NOMO-1 treated with DMSO at 0.1 percent for 48 hours (cell line): Measurements from ENCODE around the gene ZNF273.
"Not testable (repeated sequence)": the region's sequence is repeated elsewhere in the genome, so short reads cannot be mapped to it uniquely, and the experiment has no call there.

Experiments used
- DNase-seq: peaks from one replicate; lab custom pipeline; 2025; ENCODE audit not compliant: unreplicated experiment; lab: John Stamatoyannopoulos, UW

Gene ZNF273

DNA sequence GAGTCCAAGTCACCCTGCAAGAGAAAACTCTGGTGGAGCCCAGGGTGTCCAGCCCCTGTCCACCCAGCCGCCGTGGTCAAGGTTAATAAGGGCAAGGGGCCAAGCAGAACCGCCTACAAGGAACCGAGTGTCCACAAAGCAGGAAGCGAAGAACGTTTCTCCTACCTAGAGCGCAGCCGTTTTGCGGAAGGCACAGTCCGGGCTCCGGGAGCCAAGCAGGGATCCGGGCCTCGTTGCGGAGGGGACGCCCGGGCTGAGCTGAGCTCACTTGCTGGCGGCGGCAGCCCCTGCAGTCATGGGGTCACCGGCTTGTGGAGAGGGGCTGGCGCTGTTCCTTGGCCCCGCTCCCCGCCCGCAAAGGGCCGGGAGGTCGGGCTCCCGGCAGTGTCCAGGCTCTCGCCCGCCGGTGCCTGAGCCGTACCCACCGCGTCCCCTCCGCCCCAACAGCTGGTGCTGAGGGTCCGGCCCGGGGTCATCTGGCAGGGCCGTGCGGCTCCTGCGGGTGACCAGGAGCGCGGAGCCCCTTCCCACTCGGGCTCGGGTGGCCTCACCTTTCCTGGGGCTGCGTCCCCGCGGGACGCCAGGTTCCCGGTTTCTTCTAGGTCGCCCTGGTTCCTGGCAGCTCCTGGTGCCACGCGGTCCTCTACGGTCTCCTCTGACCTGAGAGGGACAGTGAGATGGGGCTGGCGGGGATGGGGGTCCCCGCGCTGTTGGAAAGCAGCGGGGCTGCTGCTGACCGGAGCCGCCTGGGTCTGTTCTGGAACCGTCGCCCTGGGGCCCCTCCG lies 14.0 kb upstream of the ZNF273 start:
- peak; percentile 2 for DNase-seq

DNA sequence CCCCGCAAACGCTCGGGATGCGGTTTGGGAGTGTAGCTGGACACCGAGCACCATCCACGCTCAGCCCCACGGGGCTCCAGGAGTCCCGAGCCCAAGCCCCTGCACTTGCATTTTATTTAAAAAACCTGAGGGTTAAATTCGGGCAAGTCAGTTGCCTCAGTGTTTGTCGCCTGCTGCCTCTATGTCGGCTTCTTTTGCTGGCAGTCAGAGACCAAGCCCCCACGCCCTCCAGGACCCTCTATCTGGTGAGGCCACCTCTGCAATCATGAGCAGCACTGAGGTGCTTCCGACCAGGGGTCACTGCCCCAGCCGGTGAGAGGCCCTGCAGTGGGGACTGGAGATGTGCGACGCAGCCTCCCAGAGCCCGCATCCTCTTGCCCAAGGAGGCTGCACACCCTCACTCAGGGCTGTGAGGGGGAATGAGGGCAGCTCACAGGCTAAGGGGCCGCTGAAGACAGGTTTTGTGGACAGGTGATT lies 13.3 kb upstream of the ZNF273 start:
- no peak for DNase-seq

DNA sequence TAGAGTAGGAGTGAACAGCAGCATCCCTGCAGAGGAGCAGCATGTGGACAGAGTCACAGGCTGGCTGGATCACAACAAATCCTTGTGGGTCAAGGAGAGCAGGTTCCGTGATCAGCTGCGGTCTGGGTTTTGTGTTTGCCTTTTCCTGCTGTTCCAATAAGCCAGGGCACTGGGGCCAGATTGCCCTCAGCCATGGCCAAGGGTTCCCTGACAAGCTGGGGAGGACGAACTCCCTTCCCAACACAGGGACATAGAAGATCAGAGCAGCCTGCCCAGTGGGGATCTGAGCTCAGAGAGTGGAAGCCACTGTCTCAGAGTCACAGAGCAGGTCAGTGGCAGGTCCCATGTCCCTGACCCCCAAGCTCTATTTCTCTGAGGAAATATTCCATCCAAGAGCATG lies 12.8 kb upstream of the ZNF273 start:
- not testable (repeated sequence) for DNase-seq

DNA sequence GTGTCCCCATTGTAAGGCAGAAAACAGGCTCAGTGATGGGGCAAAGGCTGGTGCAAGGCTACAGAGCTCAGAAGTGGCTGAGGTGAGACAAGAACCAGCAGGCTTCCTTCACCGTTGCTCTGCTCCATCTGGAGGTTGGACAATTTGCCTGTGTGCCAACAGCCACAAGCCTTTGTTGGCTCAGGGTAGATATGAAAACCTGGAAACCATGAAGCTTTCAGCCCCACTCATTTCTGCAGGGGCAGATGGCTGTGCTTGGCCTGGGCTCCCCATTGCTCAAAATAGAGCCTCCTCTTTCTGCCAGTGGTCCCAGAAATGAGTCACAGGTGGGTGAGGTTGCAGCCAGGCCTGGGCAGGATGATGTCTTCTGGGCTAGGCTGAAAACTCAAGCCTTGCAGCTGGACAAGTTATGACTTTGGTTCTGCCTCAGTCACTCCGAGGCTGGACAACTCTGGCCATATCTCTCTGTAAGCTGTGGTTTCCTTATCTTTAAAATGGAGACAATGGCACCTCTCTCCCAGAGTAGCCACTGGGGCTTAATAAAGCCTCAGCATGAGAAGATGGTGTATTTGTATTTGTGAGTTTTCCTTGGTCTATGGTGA lies 12.2 kb upstream of the ZNF273 start:
- DNase-seq: no peak

DNA sequence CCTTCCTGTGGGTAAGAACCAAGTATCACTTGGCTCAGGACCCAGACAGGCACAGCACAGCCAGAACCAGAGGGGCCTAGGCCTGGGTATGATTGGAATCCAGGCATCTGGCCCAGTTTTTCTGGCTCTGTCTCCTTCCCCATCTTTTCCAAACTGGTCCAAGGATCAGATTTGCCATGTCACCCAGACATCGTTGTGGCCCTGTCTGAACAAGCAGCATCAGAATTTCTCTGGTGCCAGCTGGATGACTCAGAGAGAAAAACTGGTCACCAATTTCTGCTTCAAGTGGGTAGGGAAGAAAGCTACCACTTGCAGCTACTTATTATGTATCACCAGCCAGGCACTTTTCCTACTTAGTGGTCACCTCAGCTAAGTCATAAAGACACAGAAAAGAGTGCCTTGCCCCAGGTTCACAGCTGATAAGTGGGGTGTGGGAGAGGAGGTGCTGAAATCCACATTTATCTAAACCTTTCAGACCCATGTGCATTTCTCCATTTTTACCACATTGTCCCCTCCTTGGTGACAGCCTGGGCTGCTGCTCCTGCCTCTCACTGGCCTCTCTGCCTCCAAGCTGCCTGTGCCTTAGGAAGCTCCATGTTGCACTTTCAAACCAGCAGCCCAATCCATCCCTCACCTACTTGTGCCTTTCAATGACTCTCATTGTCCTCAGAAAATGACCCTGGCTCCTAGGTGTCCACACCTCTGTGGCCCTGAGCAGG lies 11.6 kb upstream of the ZNF273 start:
- DNase-seq: not testable (repeated sequence)

DNA sequence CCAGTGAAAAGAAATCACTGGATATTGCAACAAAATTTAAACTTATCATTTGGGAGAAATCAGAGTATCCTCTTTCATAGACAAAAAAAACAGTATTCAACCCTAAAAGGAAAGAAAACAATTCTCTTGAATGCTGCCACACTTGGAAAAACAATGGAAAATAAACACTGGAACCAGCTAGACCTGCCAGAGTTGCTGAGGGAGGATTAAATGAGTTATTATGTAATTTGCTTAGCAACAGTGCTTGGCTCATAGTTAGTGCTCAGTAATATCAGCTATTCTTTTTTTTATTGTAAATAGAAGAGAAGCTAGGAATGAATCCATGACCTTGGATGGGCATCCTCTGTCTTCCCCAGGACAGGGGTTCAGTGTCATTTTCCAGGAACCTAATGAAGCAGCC lies 11.0 kb upstream of the ZNF273 start:
- no peak for DNase-seq

DNA sequence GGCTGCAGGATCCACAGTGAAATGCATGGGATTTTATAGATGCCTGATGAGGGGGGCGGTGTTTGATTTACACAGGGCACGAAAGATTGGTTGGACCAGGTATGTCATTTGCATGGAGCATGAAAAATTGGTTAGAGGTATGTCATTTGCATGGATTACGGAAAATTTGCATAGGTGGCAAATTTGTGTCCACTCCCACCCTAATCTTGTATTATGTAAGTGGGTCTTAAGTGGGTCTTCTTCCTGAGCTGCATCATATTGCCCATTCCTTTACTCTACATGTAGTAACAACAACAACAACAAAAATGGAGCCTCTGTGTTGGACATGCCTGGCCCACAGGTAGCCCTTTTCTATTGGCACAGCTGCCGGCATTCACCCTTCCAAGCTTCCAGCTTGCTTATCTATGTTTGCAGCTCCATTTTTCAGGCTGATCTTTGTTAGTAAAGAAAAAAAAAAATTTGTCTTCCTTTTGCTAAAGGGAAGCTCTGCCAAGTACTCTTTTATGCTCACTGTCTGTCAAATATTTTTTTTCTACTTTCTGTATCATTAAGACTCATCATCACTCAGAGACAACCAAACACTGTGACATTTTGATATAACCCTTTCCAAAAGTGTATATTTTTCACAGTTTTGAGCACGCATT lies 10.3 kb upstream of the ZNF273 start:
- DNase-seq: no peak

DNA sequence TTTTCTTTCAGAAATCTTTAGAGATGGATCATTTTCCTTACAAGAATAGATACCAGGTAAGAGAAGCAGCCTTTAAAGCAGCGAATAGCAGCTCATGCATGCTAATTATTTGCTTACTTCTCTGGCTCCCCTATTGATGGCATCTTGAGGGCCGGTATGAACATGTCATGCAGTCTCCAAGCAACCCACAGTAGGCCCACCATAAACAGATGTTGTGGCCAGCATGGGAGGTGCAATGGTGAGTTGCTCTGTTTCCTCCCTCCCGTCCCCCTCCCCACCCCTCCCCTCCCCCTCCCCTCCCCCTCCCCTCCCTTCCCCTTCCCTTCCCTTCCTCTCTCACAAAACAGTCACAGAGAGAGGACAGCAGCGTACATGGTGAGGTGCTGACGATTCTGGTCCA lies 9.7 kb upstream of the ZNF273 start:
- no peak for DNase-seq

DNA sequence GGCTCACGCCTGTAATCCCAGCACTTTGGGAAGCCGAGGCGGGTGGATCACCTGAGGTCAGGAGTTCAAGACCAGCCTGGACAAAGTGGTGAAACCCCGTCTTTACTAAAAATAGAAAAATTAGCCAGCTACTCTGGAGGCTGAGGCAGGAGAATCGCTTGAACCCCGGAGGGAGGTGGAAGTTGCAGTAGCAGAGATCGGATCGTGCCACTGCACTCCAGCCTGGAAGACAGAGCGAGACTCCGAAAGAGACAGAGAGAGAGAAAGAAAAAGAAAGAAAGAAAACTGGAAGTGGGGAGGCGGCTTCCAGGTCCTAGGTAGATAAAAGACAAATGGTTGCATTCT lies 640 bp upstream of the ZNF273 start:
- DNase-seq: not testable (repeated sequence)

DNA sequence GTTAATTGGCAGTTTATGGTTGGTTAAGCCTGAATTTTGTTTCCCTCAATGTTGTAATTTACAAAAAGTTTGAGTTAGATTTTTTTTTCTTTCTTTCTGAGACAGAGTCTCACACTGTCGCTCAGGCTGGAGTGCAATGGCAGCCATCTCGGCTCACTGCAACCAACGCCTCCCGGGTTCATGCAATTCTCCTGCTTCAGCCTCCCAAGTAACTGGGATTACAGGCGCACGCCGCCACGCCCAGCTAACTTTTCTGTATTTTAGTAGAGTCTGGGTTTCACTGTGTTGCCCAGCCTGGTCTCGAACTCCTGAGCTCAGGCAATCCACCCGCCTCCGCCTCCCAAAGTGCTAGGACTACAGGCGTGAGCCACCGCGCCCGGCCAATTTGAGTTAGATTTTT lies 935 bp downstream of the ZNF273 start:
- peak; percentile 24 for DNase-seq

DNA sequence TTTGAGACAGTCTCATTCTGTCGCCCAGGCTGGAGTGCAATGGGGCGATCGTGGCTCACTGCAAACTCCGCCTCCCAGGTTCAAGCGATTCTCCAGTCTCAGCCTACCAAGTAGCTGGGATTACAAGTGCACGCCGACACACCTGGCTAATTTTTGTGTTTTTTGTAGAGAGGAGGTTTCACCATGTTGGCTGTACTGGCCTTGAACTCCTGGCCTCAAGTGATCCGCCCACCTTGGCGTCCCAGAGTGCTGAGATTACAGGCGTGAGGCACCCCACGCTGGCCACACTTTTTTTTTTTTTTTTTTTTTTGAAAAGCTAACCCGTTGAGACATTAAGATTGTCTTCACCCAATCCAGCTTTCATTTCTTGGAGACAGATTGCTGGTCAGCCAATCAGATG lies 2.1 kb downstream of the ZNF273 start:
- no peak for DNase-seq

DNA sequence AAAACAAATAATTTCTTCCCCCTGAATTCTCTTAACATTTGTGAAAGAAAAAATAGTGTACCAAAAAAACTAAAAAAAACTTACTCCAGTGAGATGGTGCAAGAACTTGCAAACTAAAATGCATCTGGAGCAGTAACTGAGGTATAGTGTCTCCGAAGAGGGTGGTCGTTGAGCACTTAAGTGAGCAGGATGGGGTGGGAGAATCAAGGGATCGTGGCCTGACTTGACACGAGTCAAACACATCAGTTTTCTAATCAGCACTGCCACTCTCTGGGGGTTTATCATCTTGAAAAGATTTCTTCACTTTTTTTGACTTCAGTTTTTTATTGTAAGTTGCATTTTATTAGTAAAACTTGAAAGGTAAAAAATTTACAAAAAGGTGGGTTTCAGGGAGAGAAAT lies 2.5 kb downstream of the ZNF273 start:
- no peak for DNase-seq

DNA sequence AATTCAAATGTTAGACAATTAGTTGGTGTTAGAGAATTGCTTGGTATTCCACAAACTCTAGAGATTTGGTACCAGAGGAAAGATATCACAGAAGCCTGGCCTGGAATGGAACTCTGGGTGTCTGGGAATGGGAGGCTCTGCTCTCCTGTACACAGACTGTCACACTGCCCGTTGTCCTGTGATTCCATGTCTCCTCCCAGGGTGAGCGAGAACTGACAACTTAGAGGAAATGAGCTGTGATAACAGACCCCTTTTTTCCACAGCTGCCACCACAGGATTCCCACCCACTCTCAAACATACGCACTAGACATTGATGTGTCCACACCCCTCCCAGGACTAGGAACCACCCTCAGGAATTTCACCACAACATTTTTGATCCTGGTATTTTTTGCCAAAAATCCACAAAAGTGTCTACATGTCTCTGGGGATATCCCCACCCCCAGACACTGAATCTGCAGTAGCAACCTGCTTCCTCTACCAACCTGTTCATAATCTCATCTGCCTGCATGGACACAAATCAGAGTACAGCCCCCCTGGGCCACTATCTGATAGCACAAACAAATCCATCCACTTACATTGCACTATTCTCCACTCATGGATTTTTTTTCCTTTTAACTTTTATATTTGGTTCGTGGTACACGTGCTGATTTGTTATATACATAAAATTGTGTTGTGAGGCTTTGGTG lies 4.7 kb downstream of the ZNF273 start:
- no peak for DNase-seq

DNA sequence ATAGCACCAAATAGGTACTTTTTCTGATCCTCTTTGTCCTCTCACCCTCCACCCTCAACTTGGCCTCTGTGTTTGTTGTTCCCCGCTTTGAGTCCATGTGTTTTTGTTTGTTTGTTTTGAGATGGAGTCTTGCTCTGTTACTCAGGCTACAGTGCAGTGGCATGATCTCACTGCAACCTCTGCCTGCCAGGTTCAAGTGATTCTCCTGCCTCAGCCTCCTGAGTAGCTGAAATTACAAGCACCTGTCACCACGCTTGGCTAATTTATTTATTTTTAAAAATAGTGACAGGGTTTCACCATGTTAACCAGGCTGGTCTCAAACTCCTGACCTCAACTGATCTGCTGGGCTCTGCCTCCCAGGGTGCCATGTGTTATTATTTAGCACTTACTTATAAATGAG lies 5.3 kb downstream of the ZNF273 start:
- no peak for DNase-seq

DNA sequence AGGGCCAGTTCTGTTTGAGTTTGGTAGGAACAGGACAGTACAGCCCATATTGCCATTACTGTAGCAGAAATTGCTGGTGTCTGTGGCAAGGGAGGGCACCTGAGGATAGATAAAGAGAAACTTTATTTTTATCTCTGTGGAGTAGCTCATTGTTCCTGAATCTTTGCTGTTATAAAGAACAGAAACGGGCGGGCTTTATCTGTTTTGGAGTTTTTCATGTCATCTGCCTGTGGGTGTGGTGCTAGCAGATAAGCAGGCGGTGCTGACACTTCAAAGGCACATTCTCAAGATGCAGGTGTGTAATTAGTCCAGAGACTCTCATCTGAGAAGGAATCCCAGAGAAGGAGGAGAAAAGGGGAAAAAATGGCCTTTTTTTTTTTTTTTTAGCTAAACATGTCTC lies 11.5 kb downstream of the ZNF273 start:
- no peak for DNase-seq

DNA sequence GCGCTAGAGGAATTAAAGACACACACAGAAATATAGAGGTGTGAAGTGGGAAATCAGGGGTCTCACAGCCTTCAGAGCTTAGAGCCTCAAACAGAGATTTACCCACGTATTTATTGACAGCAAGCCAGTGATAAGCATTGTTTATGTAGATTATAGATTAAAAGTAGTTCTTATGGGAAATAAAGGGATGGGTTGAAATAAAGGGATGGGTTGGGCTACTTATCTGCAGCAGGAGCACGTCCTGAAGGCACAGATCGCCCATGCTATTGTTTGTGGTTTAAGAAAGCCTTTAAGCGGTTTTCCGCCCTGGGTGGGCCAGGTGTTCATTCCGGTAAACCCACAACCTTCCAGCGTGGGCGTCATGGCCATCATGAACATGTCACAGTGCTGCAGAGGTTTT lies 12.2 kb downstream of the ZNF273 start:
- not testable (repeated sequence) for DNase-seq

DNA sequence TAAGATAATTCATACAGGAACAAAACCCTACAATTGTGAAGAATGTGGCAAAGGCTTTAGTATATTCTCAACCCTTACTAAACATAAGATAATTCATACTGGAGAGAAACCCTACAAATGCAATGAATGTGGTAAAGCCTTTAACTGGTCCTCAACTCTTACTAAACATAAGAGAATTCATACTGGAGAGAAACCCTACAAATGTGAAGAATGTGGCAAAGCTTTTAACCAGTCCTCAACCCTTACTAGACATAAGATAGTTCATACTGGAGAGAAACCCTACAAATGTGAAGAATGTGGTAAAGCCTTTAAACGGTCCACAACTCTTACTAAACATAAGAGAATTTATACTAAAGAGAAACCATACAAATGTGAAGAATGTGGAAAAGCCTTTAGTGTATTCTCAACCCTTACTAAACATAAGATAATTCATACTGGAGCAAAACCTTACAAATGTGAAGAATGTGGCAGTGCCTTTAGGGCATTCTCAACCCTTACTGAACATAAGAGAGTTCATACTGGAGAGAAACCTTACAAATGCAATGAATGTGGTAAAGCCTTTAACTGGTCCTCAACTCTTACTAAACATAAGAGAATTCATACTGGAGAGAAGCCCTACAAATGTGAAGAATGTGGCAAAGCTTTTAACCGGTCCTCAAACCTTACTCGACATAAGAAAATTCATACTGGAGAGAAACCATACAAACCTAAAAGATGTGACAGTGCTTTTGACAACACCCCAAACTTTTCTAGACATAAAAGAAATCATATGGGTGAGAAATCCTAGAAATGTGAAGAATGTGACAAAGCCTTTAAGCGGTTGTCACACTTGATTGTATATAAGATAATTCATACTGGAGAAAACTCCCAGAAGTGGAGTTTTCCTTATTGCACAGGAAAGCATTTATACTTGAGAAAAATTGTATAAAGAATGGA lies 25.4 kb downstream of the ZNF273 start:
- not testable (repeated sequence) for DNase-seq

DNA sequence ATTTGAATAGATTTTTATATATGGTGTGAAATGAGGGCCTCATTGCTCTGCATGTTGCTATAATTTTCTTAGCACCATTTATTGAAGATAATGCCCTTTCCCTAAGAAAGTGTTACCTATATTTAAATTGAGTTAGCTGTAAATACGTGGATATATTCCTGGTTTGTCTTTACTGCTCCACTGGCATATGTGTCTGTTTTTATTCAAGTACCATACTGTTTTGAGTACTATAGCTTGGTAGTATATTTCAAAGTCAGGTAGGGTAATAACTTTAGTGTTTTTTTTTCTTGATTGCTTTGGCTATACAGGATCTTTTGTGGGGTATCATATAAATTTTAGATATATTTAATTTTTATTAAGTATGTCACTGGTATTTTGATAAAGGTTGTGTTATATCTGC lies 31.4 kb downstream of the ZNF273 start:
- DNase-seq: no peak

DNA sequence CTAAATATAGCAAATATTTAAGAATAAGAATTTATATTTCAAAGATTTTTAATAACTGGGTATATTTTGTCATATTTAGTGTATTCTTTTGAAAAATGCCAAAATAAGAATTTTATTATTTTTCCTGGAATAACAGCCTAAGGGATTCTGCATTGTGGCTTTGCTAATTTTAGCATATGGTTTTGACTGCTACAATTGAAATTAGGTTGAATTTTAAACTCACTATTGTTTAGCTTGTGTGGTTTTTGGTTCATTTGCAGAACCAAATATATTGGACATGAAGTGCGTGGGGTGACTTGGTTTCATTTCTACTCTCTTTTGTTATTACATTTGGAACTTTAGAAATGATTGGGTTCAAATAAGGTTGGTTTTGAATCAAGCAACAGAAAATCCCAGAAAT lies 35.5 kb downstream of the ZNF273 start:
- DNase-seq: no peak

DNA sequence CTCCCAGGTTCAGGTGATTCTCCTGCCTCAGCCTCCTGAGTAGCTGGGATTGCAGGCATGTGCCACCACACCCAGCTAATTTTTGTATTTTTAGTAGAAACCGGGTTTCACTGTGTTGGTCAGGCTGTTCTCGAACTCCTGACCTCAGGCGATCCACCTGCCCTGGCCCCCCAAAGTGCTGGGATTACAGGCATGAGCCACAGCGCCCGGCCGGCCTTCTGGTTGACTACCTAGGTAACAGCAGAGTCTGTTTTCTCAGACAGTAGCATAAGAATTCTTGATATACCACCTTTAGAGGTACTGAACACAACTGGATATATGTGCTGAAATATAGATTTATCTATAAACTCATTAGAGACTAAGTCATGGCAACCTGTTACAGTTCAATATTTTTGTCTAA lies 36.9 kb downstream of the ZNF273 start:
- not testable (repeated sequence) for DNase-seq
